ENCODE results near the gene KRTCAP2.

Gene KRTCAP2

DNA sequence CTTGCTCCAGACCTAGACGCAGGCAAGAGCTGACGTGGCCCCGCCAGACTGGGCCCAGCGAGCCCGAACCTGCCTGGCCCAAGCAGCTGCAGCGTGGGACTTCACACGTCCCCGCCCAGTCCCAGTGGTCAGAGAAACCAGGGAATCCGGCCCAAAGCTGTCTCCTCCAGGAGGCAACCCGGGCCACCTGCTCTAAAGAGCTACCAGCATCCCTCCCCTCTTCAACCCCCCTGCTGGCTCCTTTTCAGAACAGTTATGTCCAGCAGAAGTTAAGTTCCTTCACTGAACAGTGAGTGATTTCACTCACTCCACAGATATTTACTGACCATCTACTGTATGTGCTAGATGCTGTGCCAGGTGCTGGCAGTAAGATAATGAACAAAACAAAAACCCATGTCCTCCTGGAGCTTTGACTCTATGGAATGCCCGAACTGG lies 47.6 kb downstream of the KRTCAP2 start:
- ChIA-PET POLR2A (no interaction called here), CTCF (interaction anchor here (1.2 to 8.0 kb wide), 5 partner anchors 10 to 47 kb away, joined by 3 to 52 read pairs (median 5); partner anchors contain the start of gene KRTCAP2)
- no peak overlapping the region for H3K4me3 ChIP-seq (ENCODE audit: low read depth, low read length)
- DNase-seq (ENCODE audit: low read depth, low spot score) = no peak
- TF ChIP-seq CTCF (IDR thresholded peaks at IDR 0.05; ENCODE audit: insufficient read depth, low read length, missing control alignments) = no peak

- CTCF ChIA-PET = interaction anchor here (1.2 to 8.0 kb wide), 5 partner anchors 9 to 48 kb away, joined by 3 to 52 read pairs (median 5); partner anchors contain the start of gene KRTCAP2
- no peak overlapping the region for H3K4me3 ChIP-seq (ENCODE audit: low read depth, low read length)
- POLR2A ChIA-PET = no interaction called here
- DNase-seq (ENCODE audit: low read depth, low spot score) = no peak
- no peak for TF ChIP-seq CTCF (IDR thresholded peaks at IDR 0.05; ENCODE audit: insufficient read depth, low read length, missing control alignments)
Measured at GRCh38 chr1:155124503-155125463, 48.3 kb downstream of the KRTCAP2 start.

GRCh38 chr1:155123801-155124200 lies 49.3 kb downstream of the KRTCAP2 start:
- DNase-seq (ENCODE audit: low read depth, low spot score) = no peak
- POLR2A ChIA-PET = no interaction called here
- no peak for TF ChIP-seq CTCF (IDR thresholded peaks at IDR 0.05; ENCODE audit: insufficient read depth, low read length, missing control alignments)
- CTCF ChIA-PET = interaction anchor here (0.7 to 8.0 kb wide), 2 partner anchors 32 to 124 kb away, joined by 3 to 52 read pairs; no protein-coding TSS in a partner anchor
- H3K4me3 ChIP-seq (ENCODE audit: low read depth, low read length) = no peak overlapping the region

DNA sequence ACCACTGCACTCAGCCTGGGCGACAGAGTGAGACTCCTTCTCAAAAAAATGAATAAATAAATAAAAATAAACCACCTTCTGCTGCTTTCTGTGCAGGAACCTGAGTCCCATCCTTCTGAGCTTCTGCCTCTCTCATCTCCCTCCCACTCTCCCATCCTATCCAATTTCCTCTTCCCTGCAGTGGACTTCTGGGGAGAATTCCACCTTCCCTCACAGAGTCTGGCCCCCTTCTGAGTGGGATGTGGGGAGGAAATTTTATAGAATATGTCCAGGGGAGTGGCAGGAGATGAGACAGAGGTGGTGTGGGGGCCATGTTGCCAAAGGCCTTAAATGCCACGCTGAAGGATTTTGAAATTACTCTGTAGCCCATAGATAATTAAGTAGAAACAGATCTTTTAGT lies 50.8 kb downstream of the KRTCAP2 start:
- ChIA-PET POLR2A (no interaction called here), CTCF (interaction anchor here (1.1 to 3.0 kb wide), 6 partner anchors 31 to 53 kb away, joined by 3 to 19 read pairs (median 4); partner anchors contain the start of gene KRTCAP2)
- no peak for TF ChIP-seq CTCF (IDR thresholded peaks at IDR 0.05; ENCODE audit: insufficient read depth, low read length, missing control alignments)
- no peak overlapping the region for H3K4me3 ChIP-seq (ENCODE audit: low read depth, low read length)
- DNase-seq (ENCODE audit: low read depth, low spot score) = no peak

GRCh38 chr1:155121249-155121648 lies 51.9 kb downstream of the KRTCAP2 start:
- CTCF ChIA-PET = interaction anchor here (1.1 to 3.0 kb wide), 4 partner anchors 30 to 49 kb away, joined by 3 to 19 read pairs (median 4); no protein-coding TSS in a partner anchor
- no peak overlapping the region for H3K4me3 ChIP-seq (ENCODE audit: low read depth, low read length)
- DNase-seq (ENCODE audit: low read depth, low spot score) = no peak
- no peak for TF ChIP-seq CTCF (IDR thresholded peaks at IDR 0.05; ENCODE audit: insufficient read depth, low read length, missing control alignments)
- POLR2A ChIA-PET = no interaction called here

DNA sequence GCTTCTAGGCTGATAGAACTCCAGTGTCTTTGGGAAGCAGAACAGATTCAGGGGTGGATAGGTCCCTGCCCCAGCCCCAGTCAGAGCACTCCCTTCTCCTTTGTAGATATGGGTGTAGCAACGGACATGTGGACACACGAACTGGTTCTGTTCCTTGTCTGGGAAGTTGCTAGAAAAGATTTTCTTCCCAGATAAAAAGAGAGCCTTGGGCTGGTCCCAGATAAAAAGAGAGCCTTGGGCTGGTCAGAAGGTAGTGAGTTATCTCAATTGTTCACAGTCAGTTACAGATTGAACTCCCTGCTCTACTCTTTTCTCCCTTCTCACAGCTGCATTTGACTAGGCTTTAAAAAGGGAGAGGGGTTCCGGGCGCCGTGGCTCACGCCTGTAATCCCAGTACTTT lies 52.9 kb downstream of the KRTCAP2 start:
- ChIA-PET CTCF (interaction anchor here (1.2 to 3.0 kb wide), 3 partner anchors 29 to 47 kb away, joined by 5 to 19 read pairs (median 6); no protein-coding TSS in a partner anchor), POLR2A (no interaction called here)
- TF ChIP-seq CTCF (IDR thresholded peaks at IDR 0.05; ENCODE audit: insufficient read depth, low read length, missing control alignments) = no peak
- H3K4me3 ChIP-seq (ENCODE audit: low read depth, low read length) = no peak overlapping the region
- no peak for DNase-seq (ENCODE audit: low read depth, low spot score)
